Stimulated activated naive CD8-positive, alpha-beta T cell treated with anti-CD3 and anti-CD28 coated beads, Interleukin-15, Interleukin-2, amounts not matched to agents 100 ng/mL and 50 ng/mL, for 24 hours (primary cell): ENCODE measurements around the gene C16orf96.

ENCODE experiments used
- H3K27ac Mint-ChIP-seq: one replicate; pipeline ENCODE4 v1.8.0; 2021; ENCODE audit warnings: mild to moderate bottlenecking, mixed read lengths
- H3K27me3 Mint-ChIP-seq: one replicate; pipeline ENCODE4 v1.8.0; 2021; ENCODE audit warnings: mixed read lengths
- H3K36me3 Mint-ChIP-seq: one replicate; pipeline ENCODE4 v1.8.0; 2021; ENCODE audit warnings: low read depth, mixed read lengths
- H3K4me1 Mint-ChIP-seq: one replicate; pipeline ENCODE4 v1.8.0; 2021; ENCODE audit warnings: low read depth, mixed read lengths
- H3K4me3 Mint-ChIP-seq: one replicate; pipeline ENCODE4 v1.8.0; 2021; ENCODE audit warnings: mild to moderate bottlenecking, mixed read lengths
- H3K9me3 Mint-ChIP-seq: one replicate; pipeline ENCODE4 v1.8.0; 2021; ENCODE audit warnings: mixed read lengths

C16orf96 gene

GRCh38 chr16:4624015-4624826, 68.1 kb downstream of the C16orf96 start, which contains the start of gene MGRN1:
Gene MGRN1, plus strand, starts transcription at chr16:4624826. Its CDS starts 135 bp downstream, at chr16:4624961.
- H3K4me1 Mint-ChIP-seq = peaks cover 35% of the 10 kb centered on the region
- H3K4me3 Mint-ChIP-seq = peak within 1 kb of the TSS; percentile 98
- H3K36me3 Mint-ChIP-seq = peaks cover 5% of the 10 kb centered on the region
- H3K27me3 Mint-ChIP-seq = no peaks in the 10 kb centered on the region
- H3K9me3 Mint-ChIP-seq = no peaks in the 10 kb centered on the region
- peak within 1 kb of the TSS; percentile 96 for H3K27ac Mint-ChIP-seq

GRCh38 chr16:4624827-4625559, 68.9 kb downstream of the C16orf96 start:
- Mint-ChIP-seq H3K27me3 (no peaks in the 10 kb centered on the region), H3K27ac (peak overlapping the region; percentile 96), H3K4me3 (peak overlapping the region; percentile 98), H3K4me1 (peaks cover 36% of the 10 kb centered on the region), H3K36me3 (peaks cover 7% of the 10 kb centered on the region), H3K9me3 (no peaks in the 10 kb centered on the region)

- Mint-ChIP-seq H3K36me3 (peaks cover 7% of the 10 kb centered on the region), H3K4me1 (peaks cover 36% of the 10 kb centered on the region), H3K27me3 (no peaks in the 10 kb centered on the region), H3K27ac (peak overlapping the region; percentile 96), H3K4me3 (peak overlapping the region; percentile 98), H3K9me3 (no peaks in the 10 kb centered on the region)
Observed at GRCh38 chr16:4625560-4626159, 69.5 kb downstream of the C16orf96 start.

- Mint-ChIP-seq H3K9me3 (no peaks in the 10 kb centered on the region), H3K4me3 (peak overlapping the region; percentile 98), H3K27ac (peak overlapping the region; percentile 96), H3K36me3 (peaks cover 12% of the 10 kb centered on the region), H3K27me3 (no peaks in the 10 kb centered on the region), H3K4me1 (peaks cover 36% of the 10 kb centered on the region)
Observed at GRCh38 chr16:4626396-4626795, 70.3 kb downstream of the C16orf96 start.

- H3K4me1 Mint-ChIP-seq = peaks cover 36% of the 10 kb centered on the region
- H3K9me3 Mint-ChIP-seq = no peaks in the 10 kb centered on the region
- no peak overlapping the region for H3K27ac Mint-ChIP-seq
- H3K36me3 Mint-ChIP-seq = peaks cover 14% of the 10 kb centered on the region
- H3K4me3 Mint-ChIP-seq = no peak overlapping the region
- no peaks in the 10 kb centered on the region for H3K27me3 Mint-ChIP-seq
Observed at GRCh38 chr16:4628283-4628682, 72.1 kb downstream of the C16orf96 start.

GRCh38 chr16:4631444-4631843, 75.3 kb downstream of the C16orf96 start:
- Mint-ChIP-seq H3K4me3 (no peak overlapping the region), H3K27me3 (no peaks in the 10 kb centered on the region), H3K4me1 (peaks cover 20% of the 10 kb centered on the region), H3K36me3 (peaks cover 23% of the 10 kb centered on the region), H3K27ac (no peak overlapping the region), H3K9me3 (no peaks in the 10 kb centered on the region)

- Mint-ChIP-seq H3K27ac (no peak overlapping the region), H3K9me3 (no peaks in the 10 kb centered on the region), H3K36me3 (peaks cover 24% of the 10 kb centered on the region), H3K27me3 (no peaks in the 10 kb centered on the region), H3K4me1 (peaks cover 9% of the 10 kb centered on the region), H3K4me3 (no peak overlapping the region)
Observed at GRCh38 chr16:4633910-4634635, 77.9 kb downstream of the C16orf96 start.

GRCh38 chr16:4634768-4635167, 78.6 kb downstream of the C16orf96 start:
- Mint-ChIP-seq H3K27ac (no peak overlapping the region), H3K9me3 (no peaks in the 10 kb centered on the region), H3K4me1 (peaks cover 12% of the 10 kb centered on the region)

GRCh38 chr16:4636196-4636595, 80.1 kb downstream of the C16orf96 start:
- peaks cover 24% of the 10 kb centered on the region for H3K4me1 Mint-ChIP-seq
- H3K9me3 Mint-ChIP-seq = no peaks in the 10 kb centered on the region
- no peak overlapping the region for H3K4me3 Mint-ChIP-seq
- H3K27me3 Mint-ChIP-seq = no peaks in the 10 kb centered on the region
- peak overlapping the region; percentile 58 for H3K27ac Mint-ChIP-seq
- H3K36me3 Mint-ChIP-seq = peaks cover 18% of the 10 kb centered on the region

More at GRCh38 chr16:4634768-4635167, 78.6 kb downstream of the C16orf96 start:
- Mint-ChIP-seq H3K36me3 (peaks cover 21% of the 10 kb centered on the region), H3K4me3 (no peak overlapping the region), H3K27me3 (no peaks in the 10 kb centered on the region)

- Mint-ChIP-seq H3K4me3 (no peak overlapping the region), H3K4me1 (peaks cover 28% of the 10 kb centered on the region), H3K9me3 (no peaks in the 10 kb centered on the region), H3K27me3 (no peaks in the 10 kb centered on the region), H3K36me3 (peaks cover 14% of the 10 kb centered on the region), H3K27ac (no peak overlapping the region)
Observed at GRCh38 chr16:4637501-4638166, 81.5 kb downstream of the C16orf96 start.

- Mint-ChIP-seq H3K27ac (no peak overlapping the region), H3K36me3 (peaks cover 10% of the 10 kb centered on the region), H3K4me3 (no peak overlapping the region), H3K4me1 (peaks cover 31% of the 10 kb centered on the region), H3K27me3 (no peaks in the 10 kb centered on the region), H3K9me3 (no peaks in the 10 kb centered on the region)
Observed at GRCh38 chr16:4639899-4640509, 83.9 kb downstream of the C16orf96 start.

- H3K36me3 Mint-ChIP-seq = peaks cover 10% of the 10 kb centered on the region
- H3K27me3 Mint-ChIP-seq = no peaks in the 10 kb centered on the region
- H3K4me1 Mint-ChIP-seq = peaks cover 31% of the 10 kb centered on the region
- no peaks in the 10 kb centered on the region for H3K9me3 Mint-ChIP-seq
- peak overlapping the region; percentile 59 for H3K27ac Mint-ChIP-seq
- no peak overlapping the region for H3K4me3 Mint-ChIP-seq
Observed at GRCh38 chr16:4640572-4641305, 84.6 kb downstream of the C16orf96 start.

GRCh38 chr16:4641306-4641687, 85.2 kb downstream of the C16orf96 start:
- Mint-ChIP-seq H3K4me3 (no peak overlapping the region), H3K27me3 (no peaks in the 10 kb centered on the region), H3K27ac (peak overlapping the region; percentile 59), H3K4me1 (peaks cover 28% of the 10 kb centered on the region), H3K9me3 (no peaks in the 10 kb centered on the region), H3K36me3 (peaks cover 7% of the 10 kb centered on the region)
